PC-9 (cell line): ENCODE results near the gene NOTCH4. TPM values are rescaled to one million over a fixed set of nuclear protein-coding genes. Genes with fewer than 3 reads are reported as not detected.

Experiments used
- BruUV-seq: library from RNA; stranded (reverse); fragments of 400-500 nt; replicated peaks from 2 replicates; lab custom pipeline; 2021; lab: Mats Ljungman, UMichigan
- CTCF ChIA-PET: fragments of 300-600 bp; sonication (Branson Sonifier 250); formaldehyde crosslinking; loops from one replicate; lab custom pipeline; 2022; ENCODE audit warnings: antibody characterized with exemption; lab: Charles Lee
- POLR2A ChIA-PET: fragments of 300-600 bp; sonication (Branson Sonifier 250); formaldehyde crosslinking; loops from one replicate; lab custom pipeline; 2022; ENCODE audit warnings: antibody characterized with exemption; ENCODE audit not compliant: unreplicated experiment; lab: Charles Lee
- DNase-seq, 2 experiments: peaks; one replicate each; pipeline versions ENCODE4 v3.0.0 to v3.0.0-alpha.2; 2015 to 2022; ENCODE audit warnings: mixed read lengths in 1 of 2
- H2AFZ ChIP-seq: fragments of 200-600 bp; sonication (generic); 2 replicates; pipeline ENCODE4 v1.8.1; 2017; ENCODE audit warnings: antibody characterized with exemption
- H3F3A ChIP-seq: fragments of 200-600 bp; sonication (generic); 2 replicates; pipeline ENCODE4 v1.8.1; 2017; ENCODE audit warnings: antibody characterized with exemption, mild to moderate bottlenecking, low read depth; ENCODE audit not compliant: insufficient read depth
- H3K27ac ChIP-seq: fragments of 200-600 bp; sonication (generic); 2 replicates; pipeline ENCODE4 v1.6.1; 2016; ENCODE audit warnings: mixed run types
- H3K27me3 ChIP-seq: fragments of 200-600 bp; sonication (generic); 2 replicates; pipeline ENCODE4 v1.6.1; 2016; ENCODE audit warnings: low read depth, mixed run types; ENCODE audit not compliant: insufficient read depth
- H3K36me3 ChIP-seq: fragments of 200-600 bp; sonication (generic); 2 replicates; pipeline ENCODE4 v1.6.1; 2016; ENCODE audit warnings: low read depth, mixed run types
- H3K4me1 ChIP-seq: fragments of 200-600 bp; sonication (generic); replicated peaks from 2 replicates; pipeline ENCODE4 v1.6.1; 2016; ENCODE audit warnings: mixed run types; ENCODE audit not compliant: insufficient read depth
- H3K4me2 ChIP-seq: fragments of 200-600 bp; sonication (generic); 2 replicates; pipeline ENCODE4 v1.6.1; 2017; ENCODE audit warnings: mixed run types
- H3K4me3 ChIP-seq: fragments of 200-600 bp; sonication (generic); 2 replicates; pipeline ENCODE4 v1.6.1; 2016; ENCODE audit warnings: mixed run types
- H3K79me2 ChIP-seq: fragments of 200-600 bp; sonication (generic); 2 replicates; pipeline ENCODE4 v1.6.1; 2017; ENCODE audit warnings: low read depth, mixed run types
- H3K9me2 ChIP-seq: fragments of 200-600 bp; sonication (generic); 2 replicates; pipeline ENCODE4 v1.8.1; 2017; ENCODE audit warnings: mild to moderate bottlenecking; ENCODE audit not compliant: insufficient read depth
- H3K9me3 ChIP-seq: fragments of 200-600 bp; sonication (generic); 2 replicates; pipeline ENCODE4 v1.8.1; 2016; ENCODE audit warnings: low read depth; ENCODE audit not compliant: insufficient read depth
- H4K20me1 ChIP-seq: fragments of 200-600 bp; sonication (generic); 2 replicates; pipeline ENCODE4 v1.8.1; 2017; ENCODE audit not compliant: insufficient read depth
- EZH2 ChIP-seq: fragments of 200-600 bp; sonication (generic); IDR thresholded peaks from 2 replicates; pipeline ENCODE4 v1.8.0; 2017; ENCODE audit warnings: antibody characterized with exemption, low read depth
- intact Hi-C: fragments of 100-400 bp; cut with micrococcal nuclease; formaldehyde crosslinking; loops from one replicate; pipeline ENCODE4 v1.10.0; 2022; ENCODE audit not compliant: unreplicated experiment
- total RNA-seq: library from RNA; stranded (reverse); gene quantifications from 2 replicates; pipeline ENCODE4 v1.2.3, GENCODE V29; 2021
- TF ChIP-seq, protein P1 (sequence below): fragments of 200-600 bp; sonication (generic); conservative IDR thresholded peaks from 2 replicates; pipeline ENCODE4 v1.6.1; 2017; ENCODE audit warnings: mixed run types, antibody characterized with exemption, mild to moderate bottlenecking, moderate library complexity

The NOTCH4 gene
- total RNA-seq, 1 experiment from 2014 or later = 1.5 TPM

DNA sequence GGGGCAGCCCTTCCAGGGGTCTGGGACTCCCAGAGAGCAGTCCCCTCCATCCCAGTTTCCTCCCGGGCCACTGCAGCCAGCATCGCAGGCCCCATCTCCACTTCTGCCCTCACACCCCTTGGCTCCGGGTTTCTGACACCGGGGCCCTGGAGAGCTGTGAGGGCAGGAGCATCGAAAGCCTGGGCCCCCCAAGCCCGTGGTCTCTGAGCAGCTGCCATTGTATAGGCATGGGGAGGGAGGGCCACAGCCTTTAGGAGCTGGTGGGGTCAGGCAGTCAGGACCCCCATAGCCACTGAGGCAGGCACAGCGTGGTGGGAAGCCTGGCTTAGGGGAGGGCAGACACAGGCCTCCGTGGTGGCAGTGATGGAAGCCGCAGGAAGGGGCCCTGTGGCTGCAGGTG lies 21.7 kb downstream of the NOTCH4 start:
- H3K27me3 ChIP-seq = peaks cover 46% of the 10 kb centered on the region
- no peak overlapping the region for H3K4me2 ChIP-seq
- H3K27ac ChIP-seq = no peak overlapping the region
- no peaks in the 10 kb centered on the region for H4K20me1 ChIP-seq
- H3K9me2 ChIP-seq = no peaks in the 10 kb centered on the region
- no peaks in the 10 kb centered on the region for H3K36me3 ChIP-seq
- ChIA-PET CTCF (no interaction called here), POLR2A (interaction anchor here (0.6 kb wide), 1 partner anchor 250 kb away, joined by 3 read pairs; no protein-coding TSS in a partner anchor)
- BruUV-seq = no TSS peak
- H3K4me3 ChIP-seq = no peak overlapping the region
- peaks cover 12% of the 10 kb centered on the region for H3F3A ChIP-seq
- no peak for DNase-seq
- no peaks in the 10 kb centered on the region for H3K9me3 ChIP-seq
- no peak overlapping the region for H2AFZ ChIP-seq
- TF ChIP-seq, protein P1, sequence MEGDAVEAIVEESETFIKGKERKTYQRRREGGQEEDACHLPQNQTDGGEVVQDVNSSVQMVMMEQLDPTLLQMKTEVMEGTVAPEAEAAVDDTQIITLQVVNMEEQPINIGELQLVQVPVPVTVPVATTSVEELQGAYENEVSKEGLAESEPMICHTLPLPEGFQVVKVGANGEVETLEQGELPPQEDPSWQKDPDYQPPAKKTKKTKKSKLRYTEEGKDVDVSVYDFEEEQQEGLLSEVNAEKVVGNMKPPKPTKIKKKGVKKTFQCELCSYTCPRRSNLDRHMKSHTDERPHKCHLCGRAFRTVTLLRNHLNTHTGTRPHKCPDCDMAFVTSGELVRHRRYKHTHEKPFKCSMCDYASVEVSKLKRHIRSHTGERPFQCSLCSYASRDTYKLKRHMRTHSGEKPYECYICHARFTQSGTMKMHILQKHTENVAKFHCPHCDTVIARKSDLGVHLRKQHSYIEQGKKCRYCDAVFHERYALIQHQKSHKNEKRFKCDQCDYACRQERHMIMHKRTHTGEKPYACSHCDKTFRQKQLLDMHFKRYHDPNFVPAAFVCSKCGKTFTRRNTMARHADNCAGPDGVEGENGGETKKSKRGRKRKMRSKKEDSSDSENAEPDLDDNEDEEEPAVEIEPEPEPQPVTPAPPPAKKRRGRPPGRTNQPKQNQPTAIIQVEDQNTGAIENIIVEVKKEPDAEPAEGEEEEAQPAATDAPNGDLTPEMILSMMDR = no peak
- TF ChIP-seq EZH2 = no peak
- intact Hi-C loops = no loop called here
- H3K79me2 ChIP-seq = no peaks in the 10 kb centered on the region
- H3K4me1 ChIP-seq = no peaks in the 10 kb centered on the region

DNA sequence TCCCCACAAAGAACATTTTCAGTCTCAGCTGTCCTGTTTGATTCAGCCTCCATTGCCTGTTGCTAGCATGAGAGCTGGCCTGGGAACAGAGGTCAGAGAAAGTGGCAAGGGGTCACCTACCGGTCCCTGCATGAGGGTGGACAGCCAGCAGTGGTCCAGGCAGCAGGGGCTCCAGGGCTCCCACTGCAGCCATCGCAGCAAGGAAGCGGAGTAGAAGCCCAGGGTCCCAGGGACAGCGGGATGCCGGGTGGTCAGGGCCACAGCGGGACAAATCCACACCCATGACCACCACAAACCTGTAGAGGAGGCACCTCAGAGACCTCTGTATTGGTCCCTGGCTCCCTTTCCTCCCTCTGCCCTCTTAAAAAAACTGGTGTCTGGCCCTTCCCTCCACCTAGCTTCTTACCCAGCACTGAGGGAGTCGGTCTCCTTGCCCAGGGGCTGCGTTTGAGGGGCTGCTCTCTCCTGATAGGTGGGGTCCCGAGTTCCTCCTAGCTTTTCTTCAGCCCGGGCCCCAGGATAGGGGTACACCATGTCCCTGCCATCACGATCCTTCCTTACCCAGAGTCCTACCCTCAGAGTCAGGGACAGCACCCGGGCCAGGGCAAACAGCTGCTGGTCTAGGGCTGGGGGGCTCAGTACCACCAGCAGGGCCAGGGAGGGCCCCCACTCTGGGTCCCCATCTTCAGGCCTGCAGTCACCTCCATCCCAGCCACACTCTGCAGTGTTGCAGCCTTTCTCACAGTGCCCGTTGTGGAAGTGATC lies 23.0 kb downstream of the NOTCH4 start:
- Histone ChIP-seq H3K4me1 (peaks cover 6% of the 10 kb centered on the region; the same call in 1 of the 2 replicates), H3K36me3 (no peaks in the 10 kb centered on the region), H2AFZ (no peak overlapping the region), H3K27ac (no peak overlapping the region), H3K79me2 (no peaks in the 10 kb centered on the region), H4K20me1 (no peaks in the 10 kb centered on the region), H3K4me3 (no peak overlapping the region), H3K27me3 (peaks cover 44% of the 10 kb centered on the region), H3K4me2 (no peak overlapping the region), H3K9me2 (no peaks in the 10 kb centered on the region), H3F3A (peaks cover 17% of the 10 kb centered on the region), H3K9me3 (no peaks in the 10 kb centered on the region)
- TF ChIP-seq, protein P1 = no peak
- TF ChIP-seq EZH2 = no peak
- DNase-seq = no peak
- CTCF ChIA-PET = no interaction called here
- intact Hi-C loops = no loop called here
- no TSS peak for BruUV-seq
- POLR2A ChIA-PET = no interaction called here

DNA sequence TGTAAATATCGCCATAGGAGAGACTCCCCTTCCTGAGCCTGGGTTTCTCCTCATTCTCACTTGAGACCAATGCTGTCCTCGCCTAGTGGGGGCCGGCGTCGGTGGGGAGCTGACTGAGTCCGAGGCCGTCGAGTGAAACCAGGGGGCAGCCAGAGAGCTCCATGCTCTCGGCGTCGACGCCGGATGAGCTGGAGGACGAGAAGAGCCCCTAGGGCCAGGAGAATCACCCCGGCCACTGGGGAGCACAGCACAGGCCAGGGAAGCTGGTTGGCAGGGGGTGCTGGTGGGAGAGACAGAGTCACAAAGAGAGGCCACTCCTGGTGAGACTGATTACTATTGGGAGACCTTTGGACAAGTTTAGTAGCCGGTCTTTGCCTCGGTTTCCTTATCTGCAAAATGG lies 25.0 kb downstream of the NOTCH4 start:
- no peak overlapping the region for H2AFZ ChIP-seq
- ChIA-PET CTCF (no interaction called here), POLR2A (no interaction called here)
- intact Hi-C loops = loop anchor here (5.0 to 10.0 kb wide), 4 partner anchors 67 to 776 kb away; partner anchors contain the start of genes ATP6V1G2, DDX39B, FKBPL and NFKBIL1
- TF ChIP-seq, protein P1 = no peak
- no peak for TF ChIP-seq EZH2
- BruUV-seq = no TSS peak
- no peak overlapping the region for H3K27ac ChIP-seq
- no peak for DNase-seq
- H3K9me2 ChIP-seq = no peaks in the 10 kb centered on the region
- H4K20me1 ChIP-seq = no peaks in the 10 kb centered on the region
- no peaks in the 10 kb centered on the region for H3K9me3 ChIP-seq
- H3F3A ChIP-seq = peaks cover 17% of the 10 kb centered on the region
- H3K79me2 ChIP-seq = no peaks in the 10 kb centered on the region
- H3K4me1 ChIP-seq = peaks cover 11% of the 10 kb centered on the region
- no peak overlapping the region for H3K4me3 ChIP-seq
- H3K4me2 ChIP-seq = no peak overlapping the region
- no peaks in the 10 kb centered on the region for H3K36me3 ChIP-seq
- H3K27me3 ChIP-seq = peaks cover 29% of the 10 kb centered on the region
